Measurements from ENCODE around the gene PTPN20. TPM values are rescaled to one million over a fixed set of nuclear protein-coding genes. Genes with fewer than 3 reads are reported as not detected.

The PTPN20 gene
- total RNA-seq, 1 donor from 2014 or later = 2.5 TPM

DNA sequence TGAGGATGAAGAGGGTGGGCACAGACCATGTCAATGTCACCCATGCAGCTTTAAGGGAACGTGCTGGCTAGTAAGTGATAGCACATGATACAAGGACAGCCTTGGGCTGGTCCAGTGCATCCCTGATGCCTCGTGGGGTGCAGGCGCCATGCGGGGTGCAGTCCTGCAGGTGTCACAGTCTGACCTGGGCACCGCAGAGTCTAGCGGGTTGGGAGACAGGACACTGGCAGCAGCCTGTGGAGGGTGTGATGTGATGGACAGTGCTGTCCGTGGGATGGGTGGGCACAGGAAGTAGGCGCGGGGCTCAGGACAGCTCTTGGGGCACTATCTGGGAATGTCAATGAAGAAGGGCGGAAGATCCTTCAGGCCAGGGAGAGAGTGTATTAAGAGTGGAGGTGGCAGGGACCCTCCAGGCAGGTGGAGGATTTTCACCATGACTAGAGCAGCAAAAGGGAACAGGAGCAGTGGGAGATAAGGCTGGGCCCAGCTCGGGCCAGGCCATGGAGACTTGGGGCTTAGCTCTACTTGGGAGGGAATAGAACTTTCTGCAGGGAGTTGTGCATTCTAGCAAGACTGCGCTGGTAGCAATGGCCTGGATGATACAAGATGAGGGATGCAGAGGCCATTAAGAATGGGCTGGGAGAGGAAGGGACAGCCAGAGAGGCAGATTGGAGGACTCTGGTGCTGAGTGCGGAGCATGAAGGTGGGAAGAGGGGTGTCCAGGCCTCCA lies 122.5 kb downstream of the PTPN20 start:
- no peak for DNase-seq (ENCODE audit: low spot score)

DNA sequence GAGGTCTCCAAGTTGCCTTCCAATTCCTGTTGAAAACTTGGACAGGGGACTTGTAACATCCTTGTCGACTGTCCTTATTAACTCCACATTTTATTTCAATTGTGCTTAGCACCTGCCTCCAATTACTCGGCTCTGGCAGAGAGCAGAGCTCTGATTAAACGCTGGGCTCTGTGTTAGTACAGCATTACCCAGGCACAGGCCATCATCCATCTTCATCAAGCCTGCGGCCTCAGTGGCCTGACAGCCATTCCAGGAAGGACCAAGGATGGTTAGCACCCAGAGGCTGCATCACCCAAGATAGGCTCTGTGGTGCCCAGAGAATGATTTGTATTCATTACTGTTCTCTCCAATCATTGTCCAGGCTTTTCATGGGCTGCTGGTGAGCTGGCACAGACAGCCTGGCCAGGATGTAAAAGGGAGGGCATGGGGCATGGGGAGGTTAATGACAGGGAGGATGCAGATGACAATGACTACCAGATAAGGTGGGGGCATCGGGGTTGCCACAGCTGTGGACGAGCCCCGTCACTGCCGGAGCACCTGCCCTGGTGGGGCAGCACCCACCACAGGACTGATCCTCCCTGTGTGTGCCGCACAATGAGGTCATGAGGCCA lies 123.3 kb downstream of the PTPN20 start:
- DNase-seq (ENCODE audit: low spot score) = no peak

DNA sequence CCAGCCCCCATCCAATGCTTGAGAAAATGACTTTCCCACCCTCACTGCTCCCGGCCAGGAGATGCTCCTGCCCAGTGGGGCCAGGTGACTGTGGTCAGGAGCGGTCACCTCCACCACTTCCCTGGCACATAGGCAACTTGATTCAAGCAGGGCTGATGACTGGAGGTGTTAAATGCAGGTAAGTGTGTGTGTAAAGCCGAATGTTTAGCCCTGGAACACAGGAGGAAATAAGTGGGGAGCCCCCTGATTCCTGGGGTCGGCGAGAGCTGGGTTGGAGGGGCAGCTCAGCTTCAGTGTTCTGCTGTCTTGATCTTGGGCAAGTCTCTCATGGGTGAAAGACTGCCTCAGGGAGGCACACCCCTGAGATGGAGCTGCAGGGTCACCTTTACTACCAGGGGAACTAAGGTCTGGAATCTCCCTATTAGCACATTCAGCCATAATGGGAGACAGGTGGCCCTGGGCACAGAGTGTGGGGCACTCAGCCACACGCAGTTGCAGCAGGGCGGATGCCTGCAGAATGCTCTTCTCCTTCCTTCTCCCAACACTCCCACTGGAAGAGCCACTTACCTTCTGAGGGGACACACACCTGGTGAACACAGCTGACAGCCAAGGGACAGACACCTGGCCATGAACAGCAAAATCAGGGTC lies 124.1 kb downstream of the PTPN20 start:
- no peak for DNase-seq (ENCODE audit: low spot score)

DNA sequence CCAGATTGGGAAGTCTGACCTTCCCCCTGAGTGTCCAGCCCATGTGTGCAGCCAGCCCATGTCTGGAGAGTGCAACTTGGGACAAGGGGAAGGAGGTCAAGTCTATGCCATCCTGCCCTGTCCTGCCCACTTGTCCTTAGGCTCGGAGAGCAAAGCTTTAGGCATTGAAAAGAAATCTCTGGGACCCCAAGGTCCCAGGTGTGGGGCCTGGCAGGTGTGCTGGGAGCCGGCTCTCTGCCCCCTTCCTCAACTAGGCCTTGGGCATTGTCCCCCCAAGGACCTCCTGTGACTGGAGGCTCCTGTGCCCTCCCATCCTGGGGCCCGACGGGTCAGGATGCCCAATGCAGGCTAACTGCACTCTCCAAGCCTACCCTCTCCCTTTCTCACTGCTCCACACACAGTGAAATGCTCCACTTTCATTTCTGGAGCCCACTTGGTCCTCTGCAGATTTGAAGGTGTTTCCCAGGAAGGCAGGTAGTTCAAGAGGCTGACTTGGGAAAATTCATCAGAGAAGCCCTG lies 124.7 kb downstream of the PTPN20 start:
- DNase-seq (ENCODE audit: low spot score) = no peak

DNA sequence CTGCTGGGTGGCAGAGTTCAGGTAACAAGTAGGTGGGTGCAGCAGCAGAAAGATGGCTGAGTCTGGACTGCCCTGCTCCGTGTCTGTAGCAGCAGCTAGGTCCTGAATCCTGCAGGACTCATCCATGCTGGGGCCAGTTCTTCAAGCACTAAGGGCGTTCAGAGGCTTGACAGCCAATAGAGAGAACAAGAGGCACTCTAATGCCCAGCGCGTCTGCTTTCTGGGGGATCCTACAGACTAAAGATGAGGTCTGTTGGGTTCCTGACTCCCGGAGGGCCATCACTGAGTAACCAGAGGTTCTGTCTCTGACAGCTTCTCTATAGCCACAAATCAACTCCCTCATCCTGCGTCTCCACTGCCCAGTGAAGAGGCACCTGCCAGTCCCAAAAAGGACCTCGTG lies 125.5 kb downstream of the PTPN20 start:
- DNase-seq (ENCODE audit: low spot score) = no peak

DNA sequence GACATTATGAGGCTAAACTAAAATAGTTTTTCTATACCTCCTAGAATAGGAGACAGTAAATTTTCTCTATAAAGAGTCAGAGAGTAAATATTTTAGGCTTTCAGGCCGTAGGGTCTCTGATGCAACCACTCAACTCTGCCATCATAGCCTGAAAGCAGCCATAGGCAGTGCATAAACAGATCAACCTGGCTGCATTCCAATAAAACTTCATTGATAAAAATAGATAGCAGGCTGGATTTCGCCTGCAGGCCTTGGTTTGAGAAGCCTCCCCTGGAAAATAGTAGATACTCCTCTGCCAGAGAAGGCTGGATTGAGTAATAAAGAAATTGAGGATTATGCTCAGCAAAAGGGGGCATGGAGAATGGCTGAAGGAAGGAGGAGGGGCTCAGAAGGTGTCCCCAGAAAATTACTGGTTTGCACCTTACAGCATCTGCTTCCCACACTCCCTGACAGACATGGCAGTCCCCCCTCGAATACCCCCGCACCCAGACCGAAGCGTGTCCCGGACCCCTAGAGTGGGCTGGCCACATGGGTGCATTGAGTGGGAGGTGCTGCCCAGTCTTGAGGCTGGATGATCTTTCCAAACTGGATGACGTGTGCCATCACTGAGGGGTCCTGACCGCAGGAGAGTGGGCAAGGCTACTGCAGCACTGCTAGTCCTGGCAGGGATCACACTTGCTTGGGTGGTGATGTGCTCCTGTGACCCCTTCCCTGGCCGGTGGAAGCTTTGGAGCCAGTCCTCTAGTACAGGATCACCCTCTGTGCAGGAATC lies 126.6 kb downstream of the PTPN20 start:
- no peak for DNase-seq (ENCODE audit: low spot score)

DNA sequence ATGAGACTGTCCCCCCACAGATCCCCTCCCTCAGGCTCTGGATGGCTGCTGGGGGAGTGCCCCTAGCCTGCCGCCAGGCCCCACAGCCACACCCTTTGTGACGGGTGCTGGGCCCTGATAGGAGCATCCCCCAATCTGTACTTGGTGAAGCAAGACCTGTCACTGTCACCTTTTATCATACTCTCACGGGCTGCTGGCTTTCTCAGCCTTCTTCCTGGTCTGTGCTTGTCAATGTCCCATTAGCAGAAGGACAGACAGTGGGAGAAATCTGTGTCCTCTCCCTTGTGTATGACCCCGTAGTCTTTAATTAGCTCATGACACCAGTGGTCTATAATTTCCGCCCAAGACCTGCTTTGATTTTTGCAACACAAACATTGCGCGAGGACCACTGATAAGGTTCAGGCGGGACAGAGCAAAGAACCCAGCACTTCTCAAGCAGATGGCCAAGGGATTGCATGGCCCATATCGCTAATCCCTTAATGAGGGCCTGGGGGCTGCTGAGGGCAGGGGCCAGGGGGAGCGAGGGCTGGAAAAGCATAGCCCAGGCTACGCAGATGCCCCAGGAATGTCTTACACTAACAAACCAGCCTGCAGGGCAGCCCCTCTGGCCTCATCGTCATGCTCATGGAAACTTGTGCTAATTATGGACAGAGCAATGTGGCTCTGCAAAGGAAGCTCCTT lies 127.8 kb downstream of the PTPN20 start:
- no peak for DNase-seq (ENCODE audit: low spot score)

DNA sequence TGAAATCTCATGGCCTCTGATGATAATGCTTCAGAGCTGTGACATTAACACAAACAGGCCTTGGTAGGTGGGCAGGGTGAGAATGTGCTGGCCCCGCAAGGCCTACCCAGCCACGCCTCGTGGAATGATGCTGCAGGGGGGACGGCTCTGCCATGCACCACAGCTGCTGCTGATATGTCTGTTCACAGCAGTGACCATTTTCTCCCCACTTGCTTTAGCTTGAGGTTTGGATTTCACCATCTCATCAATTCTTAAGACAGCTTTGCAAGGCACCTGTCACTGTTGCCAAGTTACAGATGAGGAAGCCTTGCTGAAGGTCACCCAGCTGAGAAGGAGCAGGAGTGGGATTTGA lies 128.3 kb downstream of the PTPN20 start:
- no peak for DNase-seq (ENCODE audit: low spot score)

DNA sequence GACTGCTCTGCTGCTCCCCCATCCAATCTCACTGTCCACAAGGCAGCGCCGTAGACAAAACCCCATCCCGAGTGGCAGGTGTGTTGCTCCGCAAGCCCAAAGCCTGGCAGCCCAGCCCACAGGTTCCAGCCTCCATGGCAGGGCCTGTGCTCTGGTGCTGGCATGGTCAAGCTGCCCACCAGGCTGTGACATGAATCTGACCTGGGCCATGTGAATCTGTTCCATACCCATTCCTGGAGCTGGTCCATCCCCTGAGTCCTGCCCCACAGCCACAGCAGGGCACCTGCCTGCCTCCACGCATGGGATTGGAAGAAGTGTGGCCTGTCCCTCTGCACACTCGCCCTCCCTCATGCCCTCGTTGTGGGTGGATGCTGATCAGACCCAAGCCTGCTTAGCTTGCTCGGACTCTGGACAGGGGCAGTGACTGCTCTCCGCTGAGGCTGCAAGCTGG lies 128.8 kb downstream of the PTPN20 start:
- DNase-seq (ENCODE audit: low spot score) = no peak

DNA sequence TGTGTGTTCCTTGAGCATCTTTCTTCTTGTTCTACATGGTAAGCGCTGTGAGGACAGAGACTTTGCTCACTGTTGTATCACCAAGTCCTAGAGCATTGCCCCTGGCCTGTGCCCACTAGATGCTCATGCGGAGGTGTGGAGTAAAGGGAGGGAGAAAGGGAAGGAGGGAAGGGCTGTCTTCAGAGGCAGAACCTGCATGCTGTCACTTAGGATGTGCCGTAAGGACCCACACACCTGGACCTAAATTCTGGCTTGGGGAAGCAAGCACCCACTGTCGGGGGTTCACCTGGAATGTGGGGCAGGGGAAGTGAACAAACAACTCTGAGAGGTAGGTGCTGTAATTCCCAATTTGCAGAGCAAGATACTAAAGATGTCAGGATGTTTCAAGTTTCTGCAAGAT lies 129.5 kb downstream of the PTPN20 start:
- no peak for DNase-seq (ENCODE audit: low spot score)

DNA sequence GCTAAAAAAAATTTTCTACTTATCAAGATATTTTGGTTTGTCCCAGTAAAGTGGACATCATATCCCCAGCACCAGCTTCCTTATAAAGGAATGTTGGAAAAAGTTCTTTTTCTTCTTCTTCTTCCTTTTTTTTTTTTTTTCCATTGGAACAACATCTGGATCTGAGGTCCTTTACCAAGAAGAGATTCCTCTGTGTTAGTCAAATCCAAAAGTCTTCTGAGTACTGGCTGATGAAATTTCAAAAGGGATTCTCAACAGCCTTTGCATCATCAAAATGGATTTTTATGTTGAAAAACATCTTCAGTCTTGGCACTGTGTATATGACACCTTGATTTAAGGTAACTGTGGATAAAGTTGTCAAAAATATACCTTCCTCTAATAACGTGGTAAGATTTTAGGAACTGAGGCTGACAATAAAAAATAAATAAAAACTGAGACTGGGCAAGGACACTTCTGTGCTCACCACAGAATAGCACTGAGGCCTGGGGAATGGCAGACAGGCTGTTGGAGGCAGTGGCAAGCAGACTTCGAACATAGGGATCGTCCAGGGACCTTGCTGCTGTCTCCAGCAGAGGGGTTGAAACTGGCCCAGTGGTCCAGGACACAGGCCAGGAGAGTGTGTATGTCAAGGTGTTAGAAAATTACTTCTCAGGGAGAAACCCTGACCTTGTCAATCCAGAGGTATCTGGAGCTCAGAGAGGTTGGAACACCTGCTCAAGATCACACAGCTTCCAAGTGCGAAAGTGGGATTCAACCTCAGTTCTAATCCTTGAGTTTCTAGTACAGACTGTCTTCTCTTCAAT lies 130.4 kb downstream of the PTPN20 start:
- DNase-seq (ENCODE audit: low spot score) = no peak

DNA sequence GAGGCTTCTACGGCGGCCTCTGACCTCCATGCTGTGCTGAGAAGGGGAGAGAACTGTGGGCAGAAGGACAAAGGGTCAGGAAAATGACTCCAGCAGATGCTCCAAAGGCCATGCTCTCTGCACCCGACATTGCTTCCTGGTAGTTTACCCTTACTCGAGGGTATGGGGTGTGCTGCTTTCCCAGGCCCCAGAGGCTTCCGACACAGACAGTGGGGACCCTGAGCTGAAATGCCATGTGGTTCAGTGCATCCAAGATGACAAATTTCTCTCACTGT lies 130.9 kb downstream of the PTPN20 start:
- no peak for DNase-seq (ENCODE audit: low spot score)

DNA sequence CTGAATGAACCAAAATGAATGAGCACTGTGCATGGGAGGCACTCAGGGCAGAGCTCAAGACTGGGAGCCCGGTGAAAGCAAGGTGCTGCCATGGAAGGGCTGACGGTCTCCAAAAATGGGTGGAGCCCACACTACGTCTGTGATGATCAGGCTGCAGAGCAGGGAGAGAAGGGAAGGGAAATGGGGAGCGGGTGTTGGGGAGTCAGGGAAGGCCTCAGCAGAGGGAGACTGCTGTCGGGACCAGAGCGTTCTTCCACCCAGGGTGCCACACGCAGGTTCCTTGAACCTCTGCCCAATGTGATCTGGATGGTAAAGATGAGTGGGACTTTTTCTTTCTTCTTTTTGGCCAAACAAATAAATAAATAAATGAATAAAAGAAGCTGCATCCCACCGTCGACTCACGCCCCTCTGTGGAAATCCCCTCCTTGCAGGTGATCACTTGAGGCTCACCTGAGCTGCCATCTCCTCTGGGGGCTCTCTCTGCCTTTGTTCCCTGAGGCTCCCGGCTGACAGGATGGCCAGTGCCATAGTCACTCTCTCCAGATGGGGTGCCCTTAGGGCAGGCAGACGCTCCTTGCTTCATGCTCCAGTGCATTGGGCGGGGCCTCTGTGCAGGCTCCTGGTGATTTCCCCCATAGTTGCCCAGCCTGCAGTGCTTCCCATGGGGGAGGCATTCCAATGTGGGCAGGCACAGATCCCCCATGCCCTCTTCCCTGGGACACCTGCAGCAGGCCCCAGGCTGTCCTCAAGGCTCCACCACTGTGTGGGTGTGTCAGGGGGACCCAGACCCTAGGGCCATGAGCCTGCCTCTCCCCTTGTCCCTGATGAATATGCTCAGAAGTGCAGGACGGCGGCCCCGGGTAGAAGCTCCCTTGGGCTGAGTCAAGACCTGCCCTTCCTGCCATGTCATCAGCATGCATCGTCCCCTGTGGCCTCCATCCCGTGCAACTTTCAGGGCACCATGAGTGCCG lies 131.8 kb downstream of the PTPN20 start:
- DNase-seq (ENCODE audit: low spot score) = no peak

DNA sequence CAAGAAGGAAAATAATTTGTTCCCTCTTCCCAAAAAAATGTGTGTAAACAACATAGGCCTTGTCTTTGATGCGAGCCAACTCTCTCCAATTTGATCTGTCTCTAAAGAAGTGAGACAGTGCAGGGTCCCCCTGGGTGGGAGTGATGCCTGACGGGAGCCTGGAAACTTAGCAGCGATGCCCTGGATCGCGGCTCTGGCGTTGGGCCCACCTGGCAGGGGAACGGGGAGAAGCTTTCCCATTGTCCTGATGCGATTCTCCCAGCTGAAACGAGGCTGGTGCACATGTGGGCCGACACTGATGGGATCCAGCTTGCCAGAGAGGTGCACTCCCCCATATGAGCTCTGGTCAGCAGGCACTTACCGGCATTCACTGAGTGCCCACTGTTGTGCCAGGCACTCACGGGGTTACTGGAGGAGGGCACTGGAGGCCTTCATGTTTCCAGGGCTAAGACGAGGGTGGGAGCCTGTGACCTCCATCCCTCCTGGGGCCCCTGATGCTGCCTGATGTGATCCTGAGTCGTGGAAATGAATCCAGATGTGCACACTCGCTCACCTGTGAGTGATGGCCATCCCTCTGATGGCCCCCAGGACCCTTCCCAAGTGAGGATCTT lies 132.8 kb downstream of the PTPN20 start:
- no peak for DNase-seq (ENCODE audit: low spot score)

DNA sequence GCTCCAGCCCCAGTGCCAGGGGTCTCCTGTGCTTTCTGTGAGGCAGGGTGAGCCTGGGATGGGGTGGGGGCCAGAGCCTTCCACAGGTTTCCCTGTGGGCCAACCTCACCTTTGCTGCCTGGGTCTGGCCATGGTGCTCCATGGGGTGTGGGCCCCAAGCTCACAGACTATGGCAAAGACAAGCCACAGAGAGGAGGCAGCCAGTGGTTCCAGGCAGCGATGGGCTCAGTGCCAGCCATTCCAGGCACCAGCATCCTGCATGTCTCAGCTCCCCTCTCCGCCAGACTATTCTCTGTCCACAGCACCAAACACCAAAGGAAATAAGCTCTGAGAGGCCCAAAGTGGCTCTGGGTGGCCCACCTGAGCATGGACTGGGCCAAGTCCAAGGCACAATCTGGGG lies 133.5 kb downstream of the PTPN20 start:
- peak; percentile 70 for DNase-seq (ENCODE audit: low spot score)

DNA sequence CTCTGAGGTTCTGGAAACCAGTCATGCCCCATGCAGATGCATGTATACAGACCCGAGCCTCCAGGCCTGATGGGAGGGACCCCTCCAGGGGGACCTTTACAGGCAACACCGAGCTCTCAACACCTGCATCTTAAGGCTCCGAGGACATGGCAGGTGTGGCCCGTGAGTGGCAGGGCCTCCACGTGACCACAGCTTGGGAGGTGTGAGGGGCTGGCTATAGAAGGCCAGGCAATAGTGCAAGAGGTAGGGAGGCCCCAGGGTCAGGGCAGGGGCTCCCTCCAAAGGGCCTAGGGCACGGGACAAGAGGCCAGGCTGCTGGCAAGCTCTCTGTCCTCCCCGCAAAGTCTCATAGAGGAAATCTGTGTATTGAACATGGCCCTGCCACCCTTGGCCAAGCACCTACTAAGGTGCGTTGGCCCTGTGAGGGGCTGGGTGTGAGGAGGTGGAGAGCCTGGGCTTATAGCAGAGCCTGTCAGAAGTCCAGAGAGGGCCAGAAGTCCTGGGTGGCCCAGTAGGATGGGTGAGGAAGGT lies 134.2 kb downstream of the PTPN20 start:
- no peak for DNase-seq (ENCODE audit: low spot score)

DNA sequence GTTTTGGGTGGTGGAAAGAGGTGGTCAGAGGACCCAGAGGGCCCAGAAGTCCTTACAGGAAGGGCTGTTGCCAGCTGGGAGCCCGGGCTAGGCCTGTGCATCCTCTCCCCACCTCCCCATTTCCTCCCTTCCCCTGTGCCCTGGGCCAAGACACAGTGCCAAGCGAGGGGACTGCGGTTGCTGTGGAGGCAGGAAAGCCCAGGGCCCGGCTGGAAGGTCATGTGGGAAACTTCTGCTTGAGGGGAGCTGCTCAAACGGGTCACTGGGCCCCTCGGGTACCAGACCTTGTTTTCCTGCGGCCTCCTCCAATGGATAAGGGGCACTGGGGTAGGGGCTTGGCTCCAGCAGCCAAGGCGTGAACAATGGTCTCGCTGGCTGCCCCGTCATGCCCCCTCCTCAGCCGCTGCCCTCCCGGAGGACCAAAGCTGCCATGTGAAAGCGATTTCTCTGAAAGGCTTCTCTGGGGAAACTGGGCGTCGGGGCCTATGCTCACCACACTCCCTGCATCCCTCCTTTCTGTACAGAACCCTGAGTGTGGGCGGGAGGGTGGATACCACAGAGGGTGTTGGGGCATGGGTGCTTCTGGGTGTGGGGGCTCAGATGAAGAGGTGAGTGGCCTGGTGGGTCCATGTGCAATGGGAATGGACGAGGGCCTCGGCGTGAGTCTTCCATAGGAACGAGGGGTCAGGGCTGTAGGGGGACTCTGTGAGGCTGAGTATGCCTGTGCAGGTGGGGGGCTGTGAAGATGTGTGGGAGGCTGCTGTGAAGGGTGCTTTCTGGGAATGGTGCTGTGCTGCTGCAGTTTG lies 135.3 kb downstream of the PTPN20 start:
- no peak for DNase-seq (ENCODE audit: low spot score)

DNA sequence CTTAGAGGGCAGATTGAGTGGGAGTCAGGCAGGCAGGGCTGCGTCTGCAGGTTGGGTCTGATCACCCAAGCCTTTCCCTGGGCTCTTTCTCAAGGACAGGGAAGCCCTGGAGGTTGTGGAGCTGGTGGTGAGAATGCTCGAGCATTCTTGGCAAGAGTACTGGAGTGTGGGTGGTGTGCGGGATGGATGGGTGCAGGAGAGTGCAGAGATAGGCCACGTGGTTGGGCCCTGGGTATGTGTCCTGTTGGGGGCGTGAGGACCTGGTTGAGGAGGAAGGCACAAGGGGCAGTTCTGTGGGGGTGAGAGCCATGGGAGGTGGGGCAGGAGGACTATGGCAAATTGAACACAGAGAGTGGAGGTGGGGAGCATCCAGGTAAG lies 135.9 kb downstream of the PTPN20 start:
- DNase-seq (ENCODE audit: low spot score) = peak; percentile 40

Measured in ureter (tissue), 1 donor.